Measurements from ENCODE around the gene TEX13D.

Gene TEX13D

DNA sequence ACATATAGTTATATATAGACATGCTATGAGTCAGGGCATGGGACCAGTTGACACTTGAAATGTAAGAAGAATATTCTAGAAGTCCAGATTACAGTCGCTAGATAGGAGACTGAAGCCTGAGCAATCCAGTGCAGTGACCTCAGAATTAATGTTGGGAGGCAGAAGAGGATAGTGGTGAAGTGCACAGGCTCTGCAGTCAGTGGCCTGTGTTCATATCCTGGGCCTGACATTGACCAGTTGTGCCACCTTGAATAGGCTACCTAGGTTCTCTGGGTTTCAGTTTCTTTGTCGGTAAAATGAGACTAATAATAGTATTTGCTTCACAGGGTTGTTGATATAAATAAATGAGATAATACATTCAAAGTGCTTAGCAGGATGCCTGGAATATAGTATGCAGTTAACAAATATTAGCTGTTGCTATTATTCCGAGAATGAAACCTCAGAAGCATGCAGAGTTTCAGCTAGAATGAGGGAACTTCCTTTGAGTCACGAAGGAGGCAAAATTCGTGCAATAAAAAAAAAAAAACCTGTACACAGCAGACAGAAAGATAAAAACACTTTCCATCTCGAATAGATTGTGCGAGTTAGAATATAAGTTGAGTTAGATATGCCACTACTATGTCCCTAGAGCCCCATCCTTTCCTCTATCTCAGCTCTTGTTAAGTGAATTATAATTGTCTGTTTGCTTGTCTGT is 9.9 kb downstream of the TEX13D start:
- no peak overlapping the region for H3K4me3 ChIP-seq (ENCODE audit: severe bottlenecking)
- no peak for DNase-seq (ENCODE audit: low spot score)
- TF ChIP-seq, protein P1, sequence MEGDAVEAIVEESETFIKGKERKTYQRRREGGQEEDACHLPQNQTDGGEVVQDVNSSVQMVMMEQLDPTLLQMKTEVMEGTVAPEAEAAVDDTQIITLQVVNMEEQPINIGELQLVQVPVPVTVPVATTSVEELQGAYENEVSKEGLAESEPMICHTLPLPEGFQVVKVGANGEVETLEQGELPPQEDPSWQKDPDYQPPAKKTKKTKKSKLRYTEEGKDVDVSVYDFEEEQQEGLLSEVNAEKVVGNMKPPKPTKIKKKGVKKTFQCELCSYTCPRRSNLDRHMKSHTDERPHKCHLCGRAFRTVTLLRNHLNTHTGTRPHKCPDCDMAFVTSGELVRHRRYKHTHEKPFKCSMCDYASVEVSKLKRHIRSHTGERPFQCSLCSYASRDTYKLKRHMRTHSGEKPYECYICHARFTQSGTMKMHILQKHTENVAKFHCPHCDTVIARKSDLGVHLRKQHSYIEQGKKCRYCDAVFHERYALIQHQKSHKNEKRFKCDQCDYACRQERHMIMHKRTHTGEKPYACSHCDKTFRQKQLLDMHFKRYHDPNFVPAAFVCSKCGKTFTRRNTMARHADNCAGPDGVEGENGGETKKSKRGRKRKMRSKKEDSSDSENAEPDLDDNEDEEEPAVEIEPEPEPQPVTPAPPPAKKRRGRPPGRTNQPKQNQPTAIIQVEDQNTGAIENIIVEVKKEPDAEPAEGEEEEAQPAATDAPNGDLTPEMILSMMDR (IDR thresholded peaks at IDR 0.05; ENCODE audit: poor library complexity, severe bottlenecking), result no peak
- no peaks in the 10 kb centered on the region for H3K9me3 ChIP-seq (ENCODE audit: severe bottlenecking)
- H3K27ac ChIP-seq (ENCODE audit: poor library complexity, severe bottlenecking), result no peak overlapping the region
- no peaks in the 10 kb centered on the region for H3K27me3 ChIP-seq (ENCODE audit: insufficient read depth, poor library complexity, severe bottlenecking)
- H3K36me3 ChIP-seq (ENCODE audit: low read depth), result no peaks in the 10 kb centered on the region
- no peak for ATAC-seq (ENCODE audit: low read depth)
- H3K4me1 ChIP-seq (ENCODE audit: insufficient read depth, poor library complexity, severe bottlenecking), result no peaks in the 10 kb centered on the region

DNA sequence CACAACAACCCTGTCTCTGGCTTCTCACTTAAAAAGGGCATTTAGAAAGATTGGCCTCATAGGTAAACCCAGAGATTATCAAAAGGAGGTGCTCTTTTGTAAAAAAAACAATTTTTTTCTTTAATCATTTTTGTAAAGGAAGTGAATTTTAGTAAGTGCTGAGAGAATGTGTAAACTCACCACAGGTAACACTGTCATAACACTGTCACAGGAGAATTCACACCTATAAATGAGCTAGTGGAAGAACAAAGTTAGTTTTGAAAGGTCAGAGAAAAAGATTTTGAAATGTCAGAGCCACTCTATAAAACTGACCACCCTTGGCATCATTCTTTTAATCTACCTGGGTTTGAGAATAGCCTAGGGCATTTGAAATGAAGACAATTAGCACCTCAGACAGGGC is 10.6 kb downstream of the TEX13D start:
- ATAC-seq (ENCODE audit: low read depth), result no peak
- TF ChIP-seq, protein P1 (IDR thresholded peaks at IDR 0.05; ENCODE audit: poor library complexity, severe bottlenecking), result no peak
- no peaks in the 10 kb centered on the region for H3K9me3 ChIP-seq (ENCODE audit: severe bottlenecking)

GRCh38 chrX:124344246-124344645 is 11.8 kb downstream of the TEX13D start:
- DNase-seq (ENCODE audit: low spot score), result no peak
- ATAC-seq (ENCODE audit: low read depth), result no peak
- Histone ChIP-seq H3K4me1 (ENCODE audit: insufficient read depth, poor library complexity, severe bottlenecking) (no peaks in the 10 kb centered on the region), H3K36me3 (ENCODE audit: low read depth) (no peaks in the 10 kb centered on the region), H3K27me3 (ENCODE audit: insufficient read depth, poor library complexity, severe bottlenecking) (no peaks in the 10 kb centered on the region), H3K4me3 (ENCODE audit: severe bottlenecking) (no peak overlapping the region), H3K9me3 (ENCODE audit: severe bottlenecking) (no peaks in the 10 kb centered on the region), H3K27ac (ENCODE audit: poor library complexity, severe bottlenecking) (no peak overlapping the region)
- TF ChIP-seq, protein P1 (IDR thresholded peaks at IDR 0.05; ENCODE audit: poor library complexity, severe bottlenecking), result no peak

More for the DNA sequence above, 10.6 kb downstream of the TEX13D start:
- no peak for DNase-seq (ENCODE audit: low spot score)
- Histone ChIP-seq H3K27ac (ENCODE audit: poor library complexity, severe bottlenecking) (no peak overlapping the region), H3K27me3 (ENCODE audit: insufficient read depth, poor library complexity, severe bottlenecking) (no peaks in the 10 kb centered on the region), H3K36me3 (ENCODE audit: low read depth) (no peaks in the 10 kb centered on the region), H3K4me1 (ENCODE audit: insufficient read depth, poor library complexity, severe bottlenecking) (no peaks in the 10 kb centered on the region), H3K4me3 (ENCODE audit: severe bottlenecking) (no peak overlapping the region)

- ATAC-seq (ENCODE audit: low read depth), result no peak
- TF ChIP-seq, protein P1 (IDR thresholded peaks at IDR 0.05; ENCODE audit: poor library complexity, severe bottlenecking), result no peak
Observed at GRCh38 chrX:124346117-124346876, 13.8 kb downstream of the TEX13D start, which contains the start of gene SH2D1A. Gene SH2D1A (plus strand): TSS chrX:124346563. CDS start chrX:124346643, 80 bp downstream.

DNA sequence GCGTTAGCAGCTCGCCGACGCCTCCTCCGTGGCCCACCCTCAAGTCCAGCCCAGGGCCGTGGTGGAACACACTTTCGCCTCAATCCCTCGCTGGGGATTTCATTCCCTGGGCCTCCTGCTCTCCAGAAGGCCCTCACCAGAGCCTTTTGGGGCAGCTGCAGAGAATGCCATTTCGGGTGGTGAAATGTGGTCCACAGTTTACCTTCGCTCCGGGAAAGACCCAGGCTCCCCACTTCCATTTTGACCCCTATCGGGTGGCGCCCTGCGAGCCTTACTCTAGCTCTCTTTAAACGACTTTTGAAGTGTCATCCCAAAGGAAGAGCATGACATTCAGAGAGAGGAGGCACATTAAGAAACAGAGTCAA is 14.4 kb downstream of the TEX13D start:
- no peak overlapping the region for H3K4me3 ChIP-seq (ENCODE audit: severe bottlenecking)

More at GRCh38 chrX:124346117-124346876, 13.8 kb downstream of the TEX13D start, which contains the start of gene SH2D1A:
- Histone ChIP-seq H3K9me3 (ENCODE audit: severe bottlenecking) (no peaks in the 10 kb centered on the region), H3K27me3 (ENCODE audit: insufficient read depth, poor library complexity, severe bottlenecking) (no peaks in the 10 kb centered on the region), H3K27ac (ENCODE audit: poor library complexity, severe bottlenecking) (no peak within 1 kb of the TSS), H3K4me1 (ENCODE audit: insufficient read depth, poor library complexity, severe bottlenecking) (no peaks in the 10 kb centered on the region), H3K36me3 (ENCODE audit: low read depth) (no peaks in the 10 kb centered on the region), H3K4me3 (ENCODE audit: severe bottlenecking) (no peak within 1 kb of the TSS)
- no peak for DNase-seq (ENCODE audit: low spot score)

More for the DNA sequence above, 14.4 kb downstream of the TEX13D start:
- no peaks in the 10 kb centered on the region for H3K36me3 ChIP-seq (ENCODE audit: low read depth)
- H3K27me3 ChIP-seq (ENCODE audit: insufficient read depth, poor library complexity, severe bottlenecking), result no peaks in the 10 kb centered on the region
- TF ChIP-seq, protein P1 (IDR thresholded peaks at IDR 0.05; ENCODE audit: poor library complexity, severe bottlenecking), result no peak
- no peak for DNase-seq (ENCODE audit: low spot score)
- H3K27ac ChIP-seq (ENCODE audit: poor library complexity, severe bottlenecking), result no peak overlapping the region
- ATAC-seq (ENCODE audit: low read depth), result no peak
- no peaks in the 10 kb centered on the region for H3K9me3 ChIP-seq (ENCODE audit: severe bottlenecking)
- no peaks in the 10 kb centered on the region for H3K4me1 ChIP-seq (ENCODE audit: insufficient read depth, poor library complexity, severe bottlenecking)

Measured in RWPE2 (cell line).